ENCODE data around the gene RNF5.
"Not testable (repeated sequence)": the region's sequence is repeated elsewhere in the genome, so short reads cannot be mapped to it uniquely, and the experiment has no call there.

RNF5 gene

GRCh38 chr6:32185681-32186131 lies 7.5 kb downstream of the RNF5 start:
- not testable (repeated sequence) for H2BK120ac ChIP-seq (ENCODE audit: insufficient read depth, low read length, poor library complexity); H3K9me3 ChIP-seq (ENCODE audit: insufficient read depth, low read depth, low read length); H3K4me3 ChIP-seq (ENCODE audit: low read depth, low read length); H3K9ac ChIP-seq (ENCODE audit: low read length); H4K12ac ChIP-seq (ENCODE audit: low read depth, low read length); H3K4me2 ChIP-seq (ENCODE audit: low read length); H3K23ac ChIP-seq (ENCODE audit: low read length); H2AK5ac ChIP-seq (ENCODE audit: low read length); H4K91ac ChIP-seq (ENCODE audit: low read depth, low read length); H2AFZ ChIP-seq (ENCODE audit: insufficient read depth, low read length, poor library complexity); H2BK12ac ChIP-seq (ENCODE audit: low read length); H3K27me3 ChIP-seq (ENCODE audit: insufficient read depth, low read length); H2BK5ac ChIP-seq (ENCODE audit: low read depth, low read length, poor library complexity); H3K14ac ChIP-seq (ENCODE audit: low read length); H3K18ac ChIP-seq (ENCODE audit: low read length); H3K27ac ChIP-seq (ENCODE audit: low read depth, low read length); H3K4ac ChIP-seq (ENCODE audit: low read depth, low read length); H4K8ac ChIP-seq (ENCODE audit: low read depth, low read length)
- DNase-seq: peak; percentile 58 to 65
- H3K36me3 ChIP-seq (ENCODE audit: control insufficient read depth in 1 of 2, insufficient read depth in 2 of 2, low read length in 2 of 2): peaks cover 47% of the 10 kb centered on the region in 2 experiments
- H3K79me2 ChIP-seq (ENCODE audit: control insufficient read depth, insufficient read depth, low read length, poor library complexity): peaks cover 11% of the 10 kb centered on the region
- peaks cover 3 to 15% of the 10 kb centered on the region in 2 experiments for H3K4me1 ChIP-seq (ENCODE audit: control insufficient read depth in 1 of 2, insufficient read depth in 2 of 2, low read length in 2 of 2)
- no CpG with 5 or more reads among the region's 11 CpGs for WGBS (ENCODE audit: extremely low coverage, insufficient coverage, insufficient read length)
- peaks cover 11% of the 10 kb centered on the region for H3K79me1 ChIP-seq (ENCODE audit: low read length)

GRCh38 chr6:32186151-32186840 lies 8.1 kb downstream of the RNF5 start:
- not testable (repeated sequence) for H2AFZ ChIP-seq (ENCODE audit: insufficient read depth, low read length, poor library complexity); H4K8ac ChIP-seq (ENCODE audit: low read depth, low read length); H3K27ac ChIP-seq (ENCODE audit: low read depth, low read length); H2AK5ac ChIP-seq (ENCODE audit: low read length); H4K91ac ChIP-seq (ENCODE audit: low read depth, low read length); H3K4ac ChIP-seq (ENCODE audit: low read depth, low read length); H2BK5ac ChIP-seq (ENCODE audit: low read depth, low read length, poor library complexity); H3K9ac ChIP-seq (ENCODE audit: low read length); DNase-seq; H2BK12ac ChIP-seq (ENCODE audit: low read length); H2BK120ac ChIP-seq (ENCODE audit: insufficient read depth, low read length, poor library complexity); H3K9me3 ChIP-seq (ENCODE audit: insufficient read depth, low read depth, low read length); H3K18ac ChIP-seq (ENCODE audit: low read length); H3K4me3 ChIP-seq (ENCODE audit: low read depth, low read length); H3K27me3 ChIP-seq (ENCODE audit: insufficient read depth, low read length); H3K4me2 ChIP-seq (ENCODE audit: low read length); H3K14ac ChIP-seq (ENCODE audit: low read length); H3K23ac ChIP-seq (ENCODE audit: low read length); H4K12ac ChIP-seq (ENCODE audit: low read depth, low read length)
- Histone ChIP-seq H3K4me1 (ENCODE audit: control insufficient read depth in 1 of 2, insufficient read depth in 2 of 2, low read length in 2 of 2) (peaks cover 3 to 19% of the 10 kb centered on the region in 2 experiments), H3K79me2 (ENCODE audit: control insufficient read depth, insufficient read depth, low read length, poor library complexity) (peaks cover 11% of the 10 kb centered on the region), H3K36me3 (ENCODE audit: control insufficient read depth in 1 of 2, insufficient read depth in 2 of 2, low read length in 2 of 2) (peaks cover 41 to 43% of the 10 kb centered on the region in 2 experiments), H3K79me1 (ENCODE audit: low read length) (peaks cover 11% of the 10 kb centered on the region)
- no CpG with 5 or more reads among the region's 10 CpGs for WGBS (ENCODE audit: extremely low coverage, insufficient coverage, insufficient read length)

GRCh38 chr6:32187009-32187709 lies 9.0 kb downstream of the RNF5 start:
- no peak overlapping the region for H3K9ac ChIP-seq (ENCODE audit: low read length)
- H3K79me1 ChIP-seq (ENCODE audit: low read length): peaks cover 11% of the 10 kb centered on the region
- H3K27me3 ChIP-seq (ENCODE audit: insufficient read depth, low read length): no peaks in the 10 kb centered on the region
- no peak overlapping the region for H2AFZ ChIP-seq (ENCODE audit: insufficient read depth, low read length, poor library complexity)
- no peak overlapping the region for H3K4me3 ChIP-seq (ENCODE audit: low read depth, low read length)
- H2AK5ac ChIP-seq (ENCODE audit: low read length): no peak overlapping the region
- H3K27ac ChIP-seq (ENCODE audit: low read depth, low read length): no peak overlapping the region
- no peak overlapping the region for H3K14ac ChIP-seq (ENCODE audit: low read length)
- no peak for DNase-seq
- peaks cover 11% of the 10 kb centered on the region for H3K79me2 ChIP-seq (ENCODE audit: control insufficient read depth, insufficient read depth, low read length, poor library complexity)
- H2BK12ac ChIP-seq (ENCODE audit: low read length): no peak overlapping the region
- no CpG with 5 or more reads among the region's 12 CpGs for WGBS (ENCODE audit: extremely low coverage, insufficient coverage, insufficient read length)
- H3K4me1 ChIP-seq (ENCODE audit: control insufficient read depth in 1 of 2, insufficient read depth in 2 of 2, low read length in 2 of 2): peaks cover 4 to 22% of the 10 kb centered on the region in 2 experiments
- H2BK5ac ChIP-seq (ENCODE audit: low read depth, low read length, poor library complexity): no peak overlapping the region
- H3K23ac ChIP-seq (ENCODE audit: low read length): no peak overlapping the region
- H4K91ac ChIP-seq (ENCODE audit: low read depth, low read length): no peak overlapping the region
- no peak overlapping the region for H4K12ac ChIP-seq (ENCODE audit: low read depth, low read length)
- no peak overlapping the region for H3K4ac ChIP-seq (ENCODE audit: low read depth, low read length)
- H3K18ac ChIP-seq (ENCODE audit: low read length): no peak overlapping the region
- peaks cover 37 to 38% of the 10 kb centered on the region in 2 experiments for H3K36me3 ChIP-seq (ENCODE audit: control insufficient read depth in 1 of 2, insufficient read depth in 2 of 2, low read length in 2 of 2)
- no peak overlapping the region for H4K8ac ChIP-seq (ENCODE audit: low read depth, low read length)
- H3K4me2 ChIP-seq (ENCODE audit: low read length): no peak overlapping the region
- no peak overlapping the region for H2BK120ac ChIP-seq (ENCODE audit: insufficient read depth, low read length, poor library complexity)
- H3K9me3 ChIP-seq (ENCODE audit: insufficient read depth, low read depth, low read length): no peaks in the 10 kb centered on the region

- not testable (repeated sequence) for H3K27ac ChIP-seq (ENCODE audit: low read depth, low read length); H4K8ac ChIP-seq (ENCODE audit: low read depth, low read length); H3K9me3 ChIP-seq (ENCODE audit: insufficient read depth, low read depth, low read length); H3K23ac ChIP-seq (ENCODE audit: low read length); H3K14ac ChIP-seq (ENCODE audit: low read length); H2BK12ac ChIP-seq (ENCODE audit: low read length); H4K91ac ChIP-seq (ENCODE audit: low read depth, low read length); H3K4me2 ChIP-seq (ENCODE audit: low read length); H3K18ac ChIP-seq (ENCODE audit: low read length); DNase-seq; H3K9ac ChIP-seq (ENCODE audit: low read length); H2AK5ac ChIP-seq (ENCODE audit: low read length); H3K4me3 ChIP-seq (ENCODE audit: low read depth, low read length); H2BK5ac ChIP-seq (ENCODE audit: low read depth, low read length, poor library complexity); H2AFZ ChIP-seq (ENCODE audit: insufficient read depth, low read length, poor library complexity); H3K4ac ChIP-seq (ENCODE audit: low read depth, low read length); H2BK120ac ChIP-seq (ENCODE audit: insufficient read depth, low read length, poor library complexity); H3K27me3 ChIP-seq (ENCODE audit: insufficient read depth, low read length)
- H3K79me2 ChIP-seq (ENCODE audit: control insufficient read depth, insufficient read depth, low read length, poor library complexity): peaks cover 11% of the 10 kb centered on the region
- H4K12ac ChIP-seq (ENCODE audit: low read depth, low read length): peak overlapping the region; percentile 10
- WGBS (ENCODE audit: extremely low coverage, insufficient coverage, insufficient read length): no CpG with 5 or more reads among the region's 18 CpGs
- peaks cover 10 to 28% of the 10 kb centered on the region in 2 experiments for H3K4me1 ChIP-seq (ENCODE audit: control insufficient read depth in 1 of 2, insufficient read depth in 2 of 2, low read length in 2 of 2)
- peaks cover 31 to 32% of the 10 kb centered on the region in 2 experiments for H3K36me3 ChIP-seq (ENCODE audit: control insufficient read depth in 1 of 2, insufficient read depth in 2 of 2, low read length in 2 of 2)
- peaks cover 18% of the 10 kb centered on the region for H3K79me1 ChIP-seq (ENCODE audit: low read length)
Observed at GRCh38 chr6:32187725-32188380, 9.6 kb downstream of the RNF5 start.

Measured in trophoblast cell (in vitro differentiated cells and primary cell).